Right lobe of liver (tissue), 6 donors: ENCODE data around the gene PFDN4. TPM values are rescaled to one million over a fixed set of nuclear protein-coding genes. Genes with fewer than 3 reads are reported as not detected.
A peak's percentile ranks its signal among the peaks of the same experiment; 100 is the strongest.

Experiments used
- ATAC-seq, 4 donors: fragments of 200-7000 bp; cut with Tn5 transposase; one replicate each; pipeline ENCODE4 v1.9.1; 2020; ENCODE audit warnings: mild to moderate bottlenecking in 4 of 4, moderate library complexity in 4 of 4
- DNase-seq, 3 donors: peaks; one replicate each; pipeline ENCODE4 v3.0.0-alpha.2; 2020
- H3K27ac ChIP-seq, 3 donors: fragments of 200-600 bp; one replicate each; pipeline ENCODE4 v1.8.0; 2022
- H3K27me3 ChIP-seq, 2 donors: fragments of 200-600 bp; one replicate each; pipeline ENCODE4 v1.8.0; 2022
- H3K36me3 ChIP-seq, 4 donors: fragments of 200-600 bp; sonication (generic) in 1 of 4; one replicate each; pipeline versions ENCODE4 v1.5.1 to v1.8.0; 2017 to 2022; ENCODE audit warnings: control low read depth in 1 of 4
- H3K4me1 ChIP-seq, 4 donors: fragments of 200-600 bp; sonication (generic) in 1 of 4; one replicate each; pipeline versions ENCODE4 v1.5.1 to v1.8.0; 2017 to 2022; ENCODE audit warnings: control low read depth in 1 of 4
- H3K4me3 ChIP-seq, 3 donors: fragments of 200-600 bp; one replicate each; pipeline ENCODE4 v1.8.0; 2022
- H3K9me3 ChIP-seq, 4 donors: fragments of 200-600 bp; sonication (generic) in 1 of 4; one replicate each; pipeline versions ENCODE4 v1.5.1 to v1.8.0; 2017 to 2022; ENCODE audit warnings: control low read depth in 1 of 4
- POLR2A ChIP-seq: fragments of 450-650 bp; IDR thresholded peaks from one replicate; pipeline ENCODE4 v1.6.1; 2017; ENCODE audit warnings: antibody characterized with exemption, mild to moderate bottlenecking
- WGBS: methylation state at CpG from one replicate; pipeline ENCODE4 v1.1.6; 2018; ENCODE audit warnings: low coverage, low lambda C conversion rate; ENCODE audit not compliant: insufficient coverage; ENCODE audit errors: missing lambda C conversion rate; 5-methylcytosine and 5-hydroxymethylcytosine counted together
- intact Hi-C, 2 donors: fragments of 100-400 bp; cut with DNase I; formaldehyde crosslinking; loops; one replicate each; pipeline versions ENCODE4 v1.11.2 to v1.14.1; 2022
- total RNA-seq, 6 experiments: library from RNA; depleted of rRNA in 2 of 6; stranded (reverse); fragments of >200 nt in 2 of 6; fragmentation: NEBNext Ultra II Directional in 3 of 6; extraction: Animal tissue kit (Norgen Biotek cat#: 25700) in 3 of 6; gene quantifications; one replicate each; pipeline versions ENCODE4 v1.1.0 to v1.2.4, GENCODE V29; 2016 to 2023
- TF ChIP-seq, protein P1 (sequence below), 4 donors: fragments of 200-600 bp in 3 of 4; fragments of 450-650 bp in 1 of 4; IDR thresholded peaks; one replicate each; pipeline versions ENCODE4 v1.5.1 to v1.8.0; 2016 to 2022; ENCODE audit warnings: antibody characterized with exemption in 4 of 4, mild to moderate bottlenecking in 2 of 4
- donor health status: DM: no; HTN: yes; CAD: no.
- donor health status: DM: no; HTN: no; CAD: no.
- donor health status: DM: no; HTN: no; CAD: no.
- donor health status: DM: no; HTN: yes; CAD: no.
- donor health status: DM: no; HTN: yes; CAD: no.

PFDN4 gene
- total RNA-seq, 6 experiments from 2014 or later = 4.2 to 50.9 (median 7.9) TPM

DNA sequence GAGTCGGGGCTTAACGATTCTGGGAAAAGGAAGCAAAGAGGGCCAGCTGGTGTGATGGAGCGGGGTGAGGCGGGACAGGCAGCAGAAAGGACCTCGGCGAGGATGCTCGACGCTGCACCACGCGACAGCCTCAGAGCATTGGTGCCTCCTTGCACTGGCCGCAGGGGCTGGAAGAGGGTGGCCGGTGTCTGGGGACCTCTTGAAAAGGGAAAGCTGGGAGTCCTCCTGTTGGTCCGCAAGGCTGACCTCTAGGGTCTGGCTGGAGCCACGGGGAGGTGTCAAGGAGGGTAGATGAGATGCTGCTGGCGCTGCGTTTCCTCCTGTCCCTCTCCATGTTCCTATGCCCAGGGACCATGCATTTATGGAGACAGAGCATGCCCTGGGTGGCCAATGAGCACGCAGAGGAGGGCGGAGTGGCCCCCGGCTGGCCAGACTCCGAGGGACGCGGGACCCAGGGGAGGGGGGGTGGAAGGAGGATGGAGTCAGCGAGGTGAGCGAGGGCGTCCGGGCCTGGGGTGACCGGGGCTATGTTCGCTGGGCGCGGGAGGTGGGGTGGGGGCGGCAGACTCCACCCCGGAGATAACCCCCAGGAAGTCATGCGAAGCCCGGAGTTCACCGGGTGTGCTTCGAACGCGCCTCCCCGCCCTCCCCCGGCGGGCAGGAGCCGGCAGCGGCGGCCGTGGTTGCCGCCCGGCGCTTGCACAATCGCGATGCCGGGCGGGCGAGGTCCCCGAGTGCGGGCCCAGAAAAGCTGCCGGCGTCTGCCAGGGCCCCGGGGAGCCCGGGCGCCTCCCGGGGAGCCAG is 34.0 kb upstream of the PFDN4 start, which contains the start of gene CYP24A1:
Gene CYP24A1 (minus strand): TSS at position 334 of the 804 bp plus-strand sequence. CDS start 407 bp downstream, outside the sequence.
- H3K27ac ChIP-seq = no peak within 1 kb of the TSS
- TF ChIP-seq, protein P1, sequence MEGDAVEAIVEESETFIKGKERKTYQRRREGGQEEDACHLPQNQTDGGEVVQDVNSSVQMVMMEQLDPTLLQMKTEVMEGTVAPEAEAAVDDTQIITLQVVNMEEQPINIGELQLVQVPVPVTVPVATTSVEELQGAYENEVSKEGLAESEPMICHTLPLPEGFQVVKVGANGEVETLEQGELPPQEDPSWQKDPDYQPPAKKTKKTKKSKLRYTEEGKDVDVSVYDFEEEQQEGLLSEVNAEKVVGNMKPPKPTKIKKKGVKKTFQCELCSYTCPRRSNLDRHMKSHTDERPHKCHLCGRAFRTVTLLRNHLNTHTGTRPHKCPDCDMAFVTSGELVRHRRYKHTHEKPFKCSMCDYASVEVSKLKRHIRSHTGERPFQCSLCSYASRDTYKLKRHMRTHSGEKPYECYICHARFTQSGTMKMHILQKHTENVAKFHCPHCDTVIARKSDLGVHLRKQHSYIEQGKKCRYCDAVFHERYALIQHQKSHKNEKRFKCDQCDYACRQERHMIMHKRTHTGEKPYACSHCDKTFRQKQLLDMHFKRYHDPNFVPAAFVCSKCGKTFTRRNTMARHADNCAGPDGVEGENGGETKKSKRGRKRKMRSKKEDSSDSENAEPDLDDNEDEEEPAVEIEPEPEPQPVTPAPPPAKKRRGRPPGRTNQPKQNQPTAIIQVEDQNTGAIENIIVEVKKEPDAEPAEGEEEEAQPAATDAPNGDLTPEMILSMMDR (IDR thresholded peaks at IDR 0.05) = no peak
- TF ChIP-seq POLR2A = no peak
- no peaks in the 10 kb centered on the region for H3K36me3 ChIP-seq
- H3K27me3 ChIP-seq = peaks cover 10 to 17% of the 10 kb centered on the region in 2 donors
- ATAC-seq (peak; percentile 69 to 91 (median 76)), DNase-seq (peak; percentile 38 to 60 (median 48))
- no peak within 1 kb of the TSS for H3K4me3 ChIP-seq
- no peaks in the 10 kb centered on the region for H3K9me3 ChIP-seq
- WGBS = under 1% methylated on average over 32 of the region's 61 CpGs
- intact Hi-C loops = no loop called here
- peaks cover 0 to 11% (median 0%) of the 10 kb centered on the region in 4 donors for H3K4me1 ChIP-seq

DNA sequence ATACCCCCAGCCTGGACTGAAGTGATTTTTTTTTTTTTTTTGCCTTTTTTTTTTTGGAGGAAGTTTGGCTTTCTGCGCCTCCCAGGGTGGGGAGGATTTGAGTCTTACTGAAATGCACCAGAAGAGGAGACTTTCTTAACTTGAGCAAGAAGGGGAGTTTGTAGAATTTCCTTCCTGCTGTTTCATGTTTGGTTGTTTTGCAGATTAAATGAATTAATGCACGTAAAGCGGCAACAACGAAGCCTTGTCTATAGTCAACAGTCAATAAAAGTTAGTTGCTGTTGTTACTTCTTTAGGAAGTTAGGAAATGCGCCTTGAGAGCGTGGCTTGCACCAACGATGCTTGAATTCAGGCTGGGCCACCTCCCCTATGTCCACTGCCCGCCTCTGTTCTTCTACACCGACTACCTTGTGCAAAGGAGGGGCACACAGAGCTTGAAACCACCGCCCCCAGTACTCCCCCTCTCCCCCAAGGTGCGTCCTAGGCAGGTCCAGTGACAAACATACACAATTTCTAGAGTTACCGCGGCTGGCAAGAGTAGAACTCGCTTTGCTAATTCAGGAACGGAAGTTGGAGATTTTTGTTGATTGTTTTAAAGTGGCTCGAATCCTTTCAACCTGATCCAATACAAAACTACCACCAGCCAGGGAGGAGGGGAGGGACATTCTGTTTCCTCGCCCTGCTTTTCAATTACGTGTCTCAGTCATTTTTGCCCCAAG is 33.3 kb upstream of the PFDN4 start:
- DNase-seq (no peak), ATAC-seq (no peak)
- Histone ChIP-seq H3K36me3 (no peaks in the 10 kb centered on the region), H3K27ac (no peak overlapping the region), H3K4me3 (no peak overlapping the region), H3K4me1 (peaks cover 0 to 11% (median 0%) of the 10 kb centered on the region in 4 donors), H3K9me3 (no peaks in the 10 kb centered on the region), H3K27me3 (peaks cover 10 to 17% of the 10 kb centered on the region in 2 donors)
- TF ChIP-seq POLR2A = no peak
- WGBS = 30% methylated on average over 14 of the region's 18 CpGs
- intact Hi-C loops = no loop called here

DNA sequence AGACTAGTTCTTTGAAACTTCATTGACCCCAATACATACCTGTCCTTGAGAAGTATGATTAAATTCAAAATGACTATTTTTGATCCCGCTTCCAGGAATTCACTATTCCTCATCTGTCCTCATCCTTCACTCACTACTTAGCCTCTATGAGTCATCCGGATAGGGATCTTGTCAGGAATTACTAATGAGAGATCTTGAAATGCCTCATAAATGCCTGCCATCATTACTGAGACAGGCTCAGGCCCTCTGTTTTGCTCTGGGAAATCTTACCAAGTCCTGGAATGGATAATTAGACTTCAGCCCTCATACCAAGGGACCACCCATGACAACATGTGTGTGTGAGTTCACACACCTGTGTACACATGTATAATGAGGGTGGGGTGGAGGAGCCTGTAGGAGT is 31.3 kb upstream of the PFDN4 start:
- Histone ChIP-seq H3K9me3 (no peaks in the 10 kb centered on the region), H3K27me3 (peaks cover 10 to 17% of the 10 kb centered on the region in 2 donors), H3K27ac (no peak overlapping the region), H3K4me1 (peaks cover 0 to 11% (median 0%) of the 10 kb centered on the region in 4 donors), H3K4me3 (no peak overlapping the region), H3K36me3 (no peaks in the 10 kb centered on the region)
- WGBS = 89% methylated on average over 2 of the region's 2 CpGs
- intact Hi-C loops = no loop called here
- no peak for DNase-seq
- ATAC-seq = no peak
- TF ChIP-seq POLR2A = no peak
- TF ChIP-seq, protein P1 (IDR thresholded peaks at IDR 0.05) = no peak

DNA sequence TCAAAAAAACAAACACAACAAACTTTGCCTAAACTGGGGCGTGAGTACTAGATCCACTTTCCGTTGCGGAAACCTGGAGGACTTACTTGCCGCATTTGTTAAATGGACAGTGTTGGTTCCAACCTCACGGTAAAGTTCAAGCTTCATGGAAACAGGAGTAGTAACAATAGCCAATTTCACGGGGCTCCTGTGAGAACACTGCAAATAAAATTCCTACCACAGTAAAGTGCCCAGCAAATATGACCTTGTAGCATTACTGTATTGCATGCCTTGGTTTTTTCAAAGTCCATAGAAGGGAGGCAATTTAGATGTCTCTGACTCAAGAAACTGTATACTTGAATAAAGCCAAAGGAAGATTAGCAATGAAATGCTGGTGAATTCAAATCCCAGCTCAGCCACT is 30.5 kb upstream of the PFDN4 start:
- no peaks in the 10 kb centered on the region for H3K9me3 ChIP-seq
- intact Hi-C loops = no loop called here
- H3K27ac ChIP-seq = no peak overlapping the region
- DNase-seq = no peak
- ATAC-seq = no peak
- H3K36me3 ChIP-seq = no peaks in the 10 kb centered on the region
- peaks cover 10 to 15% of the 10 kb centered on the region in 2 donors for H3K27me3 ChIP-seq
- 82% methylated on average over 6 of the region's 6 CpGs for WGBS
- no peak overlapping the region for H3K4me3 ChIP-seq
- H3K4me1 ChIP-seq = peaks cover 0 to 11% (median 0%) of the 10 kb centered on the region in 4 donors
- TF ChIP-seq POLR2A = no peak
- TF ChIP-seq, protein P1 (IDR thresholded peaks at IDR 0.05) = no peak

DNA sequence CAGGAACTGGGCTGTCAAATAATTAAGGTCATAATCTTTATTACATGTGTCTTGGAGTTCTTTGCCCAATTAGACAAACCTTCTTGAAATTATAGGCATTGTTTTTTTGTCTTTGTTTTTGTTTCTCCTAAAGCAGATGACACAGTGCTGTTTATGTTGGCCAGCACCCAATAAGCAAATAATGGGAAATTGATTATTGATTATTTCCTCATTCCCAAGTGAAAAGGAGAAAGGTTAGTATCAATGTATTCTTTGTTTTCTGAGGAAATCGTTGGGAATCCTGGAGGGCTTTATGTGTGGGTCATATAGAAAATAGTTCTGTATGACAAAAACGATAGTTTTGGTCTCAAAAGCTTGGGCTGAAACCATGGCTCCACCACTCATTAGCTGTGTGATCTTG is 29.6 kb upstream of the PFDN4 start:
- DNase-seq (no peak), ATAC-seq (no peak)
- Histone ChIP-seq H3K36me3 (no peaks in the 10 kb centered on the region), H3K9me3 (no peaks in the 10 kb centered on the region), H3K4me1 (peaks cover 0 to 11% (median 0%) of the 10 kb centered on the region in 4 donors), H3K27ac (no peak overlapping the region), H3K27me3 (peaks cover 5 to 6% of the 10 kb centered on the region in 2 donors), H3K4me3 (no peak overlapping the region)
- intact Hi-C loops = no loop called here
- 23% methylated on average over 2 of the region's 2 CpGs for WGBS
- no peak for TF ChIP-seq POLR2A
